Testis (tissue), 2 donors: Measurements from ENCODE around the gene RALGPS2.

Experiments
- CTCF ChIP-seq, 3 experiments: fragments of 450-650 bp in 2 of 3; fragments of 200-600 bp in 1 of 3; sonication (generic) in 1 of 3; IDR thresholded peaks; one replicate each; pipeline ENCODE4 v1.5.1; 2016 to 2019; ENCODE audit warnings: antibody characterized with exemption in 3 of 3, mild to moderate bottlenecking in 2 of 3, moderate library complexity in 1 of 3
- POLR2A ChIP-seq: fragments of 450-650 bp; IDR thresholded peaks from one replicate; pipeline ENCODE4 v1.6.1; 2017; ENCODE audit warnings: antibody characterized with exemption, mild to moderate bottlenecking, moderate library complexity

GRCh38 chr1:178953034-178953433, 228.0 kb downstream of the RALGPS2 start:
- no peak for TF ChIP-seq CTCF (IDR thresholded peaks at IDR 0.05)
- TF ChIP-seq POLR2A = no peak
